ENCODE measurements around the gene KCNMA1. TPM values are rescaled to one million over a fixed set of nuclear protein-coding genes. Genes with fewer than 3 reads are reported as not detected.

Gene KCNMA1
- total RNA-seq, 1 experiment from 2014 or later, result 1.8 TPM

- Histone ChIP-seq H3K27ac (no peak overlapping the region), H3K27me3 (replicated peaks) (no peaks in the 10 kb centered on the region), H3K4me3 (no peak overlapping the region), H3K9me3 (replicated peaks) (no peaks in the 10 kb centered on the region), H3K4me1 (replicated peaks) (no peaks in the 10 kb centered on the region), H3K36me3 (no peaks in the 10 kb centered on the region)
- no peak for DNase-seq (ENCODE audit: low read depth in 1 of 2, low spot score in 2 of 2)
These were observed 506.4 kb downstream of the KCNMA1 start for GRCh38 chr10:77131214-77131613.

- H3K27ac ChIP-seq, result no peak overlapping the region
- H3K9me3 ChIP-seq (replicated peaks), result no peaks in the 10 kb centered on the region
- no peaks in the 10 kb centered on the region for H3K4me1 ChIP-seq (replicated peaks)
- H3K4me3 ChIP-seq, result no peak overlapping the region
- H3K36me3 ChIP-seq, result no peaks in the 10 kb centered on the region
- no peak for DNase-seq (ENCODE audit: low read depth in 1 of 2, low spot score in 2 of 2)
- H3K27me3 ChIP-seq (replicated peaks), result no peaks in the 10 kb centered on the region
These were observed 510.4 kb downstream of the KCNMA1 start for GRCh38 chr10:77127243-77127642.

- DNase-seq (ENCODE audit: low read depth in 1 of 2, low spot score in 2 of 2), result no peak
- no peaks in the 10 kb centered on the region for H3K9me3 ChIP-seq (replicated peaks)
- H3K4me3 ChIP-seq, result no peak overlapping the region
- H3K27me3 ChIP-seq (replicated peaks), result no peaks in the 10 kb centered on the region; the same call in 1 of the 2 replicates
- H3K36me3 ChIP-seq, result no peaks in the 10 kb centered on the region
- no peaks in the 10 kb centered on the region for H3K4me1 ChIP-seq (replicated peaks)
- H3K27ac ChIP-seq, result no peak overlapping the region
These were observed 512.4 kb downstream of the KCNMA1 start for GRCh38 chr10:77125231-77125630.

- no peak for DNase-seq (ENCODE audit: low read depth in 1 of 2, low spot score in 2 of 2)
- Histone ChIP-seq H3K27ac (no peak overlapping the region), H3K36me3 (no peaks in the 10 kb centered on the region), H3K4me1 (replicated peaks) (no peaks in the 10 kb centered on the region), H3K4me3 (no peak overlapping the region), H3K9me3 (replicated peaks) (no peaks in the 10 kb centered on the region), H3K27me3 (replicated peaks) (no peaks in the 10 kb centered on the region; the same call in 1 of the 2 replicates)
These were observed 514.3 kb downstream of the KCNMA1 start for GRCh38 chr10:77123330-77123729.

GRCh38 chr10:77121829-77122228 lies 515.8 kb downstream of the KCNMA1 start:
- Histone ChIP-seq H3K27ac (no peak overlapping the region), H3K36me3 (no peaks in the 10 kb centered on the region), H3K27me3 (replicated peaks) (no peaks in the 10 kb centered on the region; the same call in 1 of the 2 replicates), H3K4me1 (replicated peaks) (no peaks in the 10 kb centered on the region), H3K9me3 (replicated peaks) (no peaks in the 10 kb centered on the region), H3K4me3 (no peak overlapping the region)
- DNase-seq (ENCODE audit: low read depth in 1 of 2, low spot score in 2 of 2), result no peak

GRCh38 chr10:77120666-77121376 lies 516.8 kb downstream of the KCNMA1 start:
- no peak overlapping the region for H3K4me3 ChIP-seq
- no peaks in the 10 kb centered on the region for H3K36me3 ChIP-seq
- H3K27me3 ChIP-seq (replicated peaks), result no peaks in the 10 kb centered on the region; the same call in 1 of the 2 replicates
- H3K27ac ChIP-seq, result no peak overlapping the region
- no peaks in the 10 kb centered on the region for H3K9me3 ChIP-seq (replicated peaks)
- DNase-seq (ENCODE audit: low read depth in 1 of 2, low spot score in 2 of 2), result no peak
- no peaks in the 10 kb centered on the region for H3K4me1 ChIP-seq (replicated peaks)

GRCh38 chr10:77120012-77120411 lies 517.6 kb downstream of the KCNMA1 start:
- Histone ChIP-seq H3K27me3 (replicated peaks) (no peaks in the 10 kb centered on the region; the same call in 1 of the 2 replicates), H3K9me3 (replicated peaks) (no peaks in the 10 kb centered on the region), H3K27ac (no peak overlapping the region), H3K4me3 (no peak overlapping the region), H3K4me1 (replicated peaks) (no peaks in the 10 kb centered on the region), H3K36me3 (no peaks in the 10 kb centered on the region)
- no peak for DNase-seq (ENCODE audit: low read depth in 1 of 2, low spot score in 2 of 2)

GRCh38 chr10:77118603-77119282 lies 518.9 kb downstream of the KCNMA1 start:
- DNase-seq (ENCODE audit: low read depth in 1 of 2, low spot score in 2 of 2), result no peak
- Histone ChIP-seq H3K27ac (no peak overlapping the region), H3K36me3 (no peaks in the 10 kb centered on the region), H3K4me3 (no peak overlapping the region), H3K4me1 (replicated peaks) (no peaks in the 10 kb centered on the region), H3K9me3 (replicated peaks) (no peaks in the 10 kb centered on the region), H3K27me3 (replicated peaks) (no peaks in the 10 kb centered on the region; the same call in 1 of the 2 replicates)

- no peak for DNase-seq (ENCODE audit: low read depth in 1 of 2, low spot score in 2 of 2)
- Histone ChIP-seq H3K9me3 (replicated peaks) (no peaks in the 10 kb centered on the region), H3K36me3 (no peaks in the 10 kb centered on the region), H3K27ac (no peak overlapping the region), H3K4me1 (replicated peaks) (no peaks in the 10 kb centered on the region), H3K27me3 (replicated peaks) (no peaks in the 10 kb centered on the region; the same call in 1 of the 2 replicates), H3K4me3 (no peak overlapping the region)
These were observed 520.1 kb downstream of the KCNMA1 start for GRCh38 chr10:77117501-77117900.

GRCh38 chr10:77116904-77117303 lies 520.7 kb downstream of the KCNMA1 start:
- Histone ChIP-seq H3K36me3 (no peaks in the 10 kb centered on the region), H3K4me3 (no peak overlapping the region), H3K27ac (no peak overlapping the region), H3K9me3 (replicated peaks) (no peaks in the 10 kb centered on the region), H3K4me1 (replicated peaks) (peaks cover 5% of the 10 kb centered on the region), H3K27me3 (replicated peaks) (no peaks in the 10 kb centered on the region; the same call in 1 of the 2 replicates)
- no peak for DNase-seq (ENCODE audit: low read depth in 1 of 2, low spot score in 2 of 2)

- DNase-seq (ENCODE audit: low read depth in 1 of 2, low spot score in 2 of 2), result no peak
- H3K27me3 ChIP-seq (replicated peaks), result no peaks in the 10 kb centered on the region
- H3K4me1 ChIP-seq (replicated peaks), result peaks cover 5% of the 10 kb centered on the region
- no peak overlapping the region for H3K27ac ChIP-seq
- H3K9me3 ChIP-seq (replicated peaks), result no peaks in the 10 kb centered on the region
- no peak overlapping the region for H3K4me3 ChIP-seq
- H3K36me3 ChIP-seq, result no peaks in the 10 kb centered on the region
These were observed 523.3 kb downstream of the KCNMA1 start for GRCh38 chr10:77114181-77114821.

- Histone ChIP-seq H3K9me3 (replicated peaks) (no peaks in the 10 kb centered on the region), H3K36me3 (no peaks in the 10 kb centered on the region), H3K4me1 (replicated peaks) (peaks cover 5% of the 10 kb centered on the region), H3K27me3 (replicated peaks) (no peaks in the 10 kb centered on the region), H3K4me3 (no peak overlapping the region), H3K27ac (no peak overlapping the region)
- DNase-seq (ENCODE audit: low read depth in 1 of 2, low spot score in 2 of 2), result peak in 1 of 2 experiments; percentile 58
These were observed 525.7 kb downstream of the KCNMA1 start for GRCh38 chr10:77111611-77112550.

GRCh38 chr10:77110757-77111156 lies 526.9 kb downstream of the KCNMA1 start:
- Histone ChIP-seq H3K4me3 (no peak overlapping the region), H3K9me3 (replicated peaks) (no peaks in the 10 kb centered on the region), H3K27ac (no peak overlapping the region), H3K36me3 (no peaks in the 10 kb centered on the region), H3K27me3 (replicated peaks) (no peaks in the 10 kb centered on the region), H3K4me1 (replicated peaks) (peaks cover 5% of the 10 kb centered on the region)
- no peak for DNase-seq (ENCODE audit: low read depth in 1 of 2, low spot score in 2 of 2)

Data from SJSA1 (cell line).